Measurements from ENCODE around the gene ELMOD1.
A peak's percentile ranks its signal among the peaks of the same experiment; 100 is the strongest.

ELMOD1 gene

DNA sequence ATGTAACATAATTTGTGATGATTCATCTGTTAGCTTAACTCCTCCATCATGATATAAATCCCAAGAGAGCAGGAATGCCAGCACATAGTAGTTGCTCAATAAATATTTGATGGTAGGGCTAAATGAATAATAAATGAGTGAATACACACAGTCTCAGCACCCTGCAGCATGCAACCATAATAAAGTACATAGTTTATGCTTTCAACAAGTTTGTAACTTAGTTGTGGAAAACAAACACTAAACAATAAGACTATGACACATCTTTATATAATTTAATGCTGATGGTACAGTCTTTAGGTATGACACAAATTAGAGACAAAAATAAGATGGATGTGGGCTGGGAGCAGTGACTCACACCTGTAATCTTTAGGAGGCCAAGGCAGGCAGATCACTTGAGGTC, 29.3 kb upstream of the ELMOD1 start:
- TF ChIP-seq EZH2phosphoT487 (IDR thresholded peaks at IDR 0.05; ENCODE audit: borderline replicate concordance, low read length): no peak
- TF ChIP-seq, protein P1, sequence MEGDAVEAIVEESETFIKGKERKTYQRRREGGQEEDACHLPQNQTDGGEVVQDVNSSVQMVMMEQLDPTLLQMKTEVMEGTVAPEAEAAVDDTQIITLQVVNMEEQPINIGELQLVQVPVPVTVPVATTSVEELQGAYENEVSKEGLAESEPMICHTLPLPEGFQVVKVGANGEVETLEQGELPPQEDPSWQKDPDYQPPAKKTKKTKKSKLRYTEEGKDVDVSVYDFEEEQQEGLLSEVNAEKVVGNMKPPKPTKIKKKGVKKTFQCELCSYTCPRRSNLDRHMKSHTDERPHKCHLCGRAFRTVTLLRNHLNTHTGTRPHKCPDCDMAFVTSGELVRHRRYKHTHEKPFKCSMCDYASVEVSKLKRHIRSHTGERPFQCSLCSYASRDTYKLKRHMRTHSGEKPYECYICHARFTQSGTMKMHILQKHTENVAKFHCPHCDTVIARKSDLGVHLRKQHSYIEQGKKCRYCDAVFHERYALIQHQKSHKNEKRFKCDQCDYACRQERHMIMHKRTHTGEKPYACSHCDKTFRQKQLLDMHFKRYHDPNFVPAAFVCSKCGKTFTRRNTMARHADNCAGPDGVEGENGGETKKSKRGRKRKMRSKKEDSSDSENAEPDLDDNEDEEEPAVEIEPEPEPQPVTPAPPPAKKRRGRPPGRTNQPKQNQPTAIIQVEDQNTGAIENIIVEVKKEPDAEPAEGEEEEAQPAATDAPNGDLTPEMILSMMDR (IDR thresholded peaks at IDR 0.05; ENCODE audit: low read depth, low read length, poor library complexity, severe bottlenecking): no peak
- Histone ChIP-seq H3K36me3 (ENCODE audit: control insufficient read depth, low read length) (peaks cover 28% of the 10 kb centered on the region), H3K27ac (ENCODE audit: low read depth, low read length) (no peak overlapping the region), H3K9me3 (ENCODE audit: control insufficient read depth, insufficient read depth, low read length) (no peaks in the 10 kb centered on the region), H3K4me1 (ENCODE audit: control insufficient read depth, low read length) (peaks cover 32% of the 10 kb centered on the region), H3K79me2 (ENCODE audit: control insufficient read depth, low read length) (peaks cover 52% of the 10 kb centered on the region), H3K4me3 (ENCODE audit: low read length) (no peak overlapping the region), H4K20me1 (ENCODE audit: control insufficient read depth, insufficient read depth, low read depth, low read length) (no peaks in the 10 kb centered on the region), H3F3A (ENCODE audit: control insufficient read depth, insufficient read depth) (peaks cover 10% of the 10 kb centered on the region; the same call in 1 of the 2 replicates), H3K27me3 (ENCODE audit: control insufficient read depth, low read length) (no peaks in the 10 kb centered on the region), H3K4me2 (ENCODE audit: low read length) (no peak overlapping the region), H3K9me2 (replicated peaks; ENCODE audit: control insufficient read depth, low read length) (no peaks in the 10 kb centered on the region)

DNA sequence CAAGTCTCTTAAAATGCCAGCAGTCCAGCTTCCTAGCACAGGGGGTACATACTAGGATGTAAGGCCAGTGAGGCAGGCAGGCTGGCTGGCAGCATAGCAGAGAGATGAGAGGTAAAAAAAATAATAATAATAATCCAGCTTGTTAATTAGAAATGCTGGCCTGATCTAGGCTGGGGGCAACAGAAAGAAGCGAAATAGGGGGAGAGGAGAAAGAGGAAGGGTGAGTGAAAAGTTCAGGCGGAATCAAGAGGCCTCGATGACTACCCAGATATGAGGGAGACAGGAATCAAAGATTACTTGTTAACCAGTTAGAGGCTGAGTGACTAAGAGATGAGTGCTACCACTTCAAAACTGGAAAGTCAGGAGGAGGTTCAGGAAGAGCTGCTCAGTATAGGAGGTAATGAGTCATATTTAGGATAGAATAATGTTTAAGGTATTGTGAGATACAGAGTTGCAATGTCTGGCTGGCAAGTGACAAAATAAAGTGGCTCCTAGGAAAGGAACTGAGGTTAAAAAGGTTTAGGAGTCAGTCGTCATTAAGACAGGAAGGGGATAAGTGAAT, 28.2 kb upstream of the ELMOD1 start:
- Histone ChIP-seq H3K27me3 (ENCODE audit: control insufficient read depth, low read length) (no peaks in the 10 kb centered on the region), H3K36me3 (ENCODE audit: control insufficient read depth, low read length) (peaks cover 27% of the 10 kb centered on the region), H3K9me3 (ENCODE audit: control insufficient read depth, insufficient read depth, low read length) (no peaks in the 10 kb centered on the region), H3F3A (ENCODE audit: control insufficient read depth, insufficient read depth) (peaks cover 17% of the 10 kb centered on the region; the same call in 1 of the 2 replicates), H3K9me2 (replicated peaks; ENCODE audit: control insufficient read depth, low read length) (no peaks in the 10 kb centered on the region), H3K4me3 (ENCODE audit: low read length) (no peak overlapping the region), H3K4me2 (ENCODE audit: low read length) (peak overlapping the region; percentile 96), H4K20me1 (ENCODE audit: control insufficient read depth, insufficient read depth, low read depth, low read length) (no peaks in the 10 kb centered on the region), H3K79me2 (ENCODE audit: control insufficient read depth, low read length) (peaks cover 52% of the 10 kb centered on the region), H3K27ac (ENCODE audit: low read depth, low read length) (no peak overlapping the region), H3K4me1 (ENCODE audit: control insufficient read depth, low read length) (peaks cover 43% of the 10 kb centered on the region)
- TF ChIP-seq, protein P1 (IDR thresholded peaks at IDR 0.05; ENCODE audit: low read depth, low read length, poor library complexity, severe bottlenecking): no peak
- no peak for TF ChIP-seq EZH2phosphoT487 (IDR thresholded peaks at IDR 0.05; ENCODE audit: borderline replicate concordance, low read length)

DNA sequence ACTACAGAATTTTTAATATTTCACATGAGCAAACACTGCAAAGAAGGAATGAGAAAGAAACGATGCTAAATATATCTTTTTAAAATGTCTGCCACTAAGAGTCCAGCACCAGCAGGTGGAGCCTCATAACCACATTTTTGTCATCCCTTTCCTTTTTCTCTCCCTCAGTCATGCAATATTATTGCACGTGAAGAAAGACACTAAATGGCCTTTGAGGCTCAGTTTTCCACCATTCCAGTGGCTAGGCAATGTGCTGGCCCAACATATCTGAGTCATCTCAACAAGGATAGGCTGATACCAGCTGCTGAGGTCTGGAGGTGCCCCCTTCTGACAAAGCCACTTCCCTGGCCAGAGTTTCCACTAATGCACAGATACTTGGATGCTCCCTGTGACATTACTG, 27.2 kb upstream of the ELMOD1 start:
- H3K27me3 ChIP-seq (ENCODE audit: control insufficient read depth, low read length): no peaks in the 10 kb centered on the region
- H3K9me3 ChIP-seq (ENCODE audit: control insufficient read depth, insufficient read depth, low read length): no peaks in the 10 kb centered on the region
- H3K79me2 ChIP-seq (ENCODE audit: control insufficient read depth, low read length): peaks cover 52% of the 10 kb centered on the region
- no peak overlapping the region; the same call in 1 of the 2 replicates for H3K27ac ChIP-seq (ENCODE audit: low read depth, low read length)
- H3K4me2 ChIP-seq (ENCODE audit: low read length): peak overlapping the region; percentile 96
- TF ChIP-seq EZH2phosphoT487 (IDR thresholded peaks at IDR 0.05; ENCODE audit: borderline replicate concordance, low read length): no peak
- TF ChIP-seq, protein P1 (IDR thresholded peaks at IDR 0.05; ENCODE audit: low read depth, low read length, poor library complexity, severe bottlenecking): peak; percentile 76
- H3K9me2 ChIP-seq (replicated peaks; ENCODE audit: control insufficient read depth, low read length): no peaks in the 10 kb centered on the region
- peaks cover 21% of the 10 kb centered on the region for H3K36me3 ChIP-seq (ENCODE audit: control insufficient read depth, low read length)
- H3K4me3 ChIP-seq (ENCODE audit: low read length): peak overlapping the region; percentile 79
- peaks cover 25% of the 10 kb centered on the region for H3F3A ChIP-seq (ENCODE audit: control insufficient read depth, insufficient read depth)
- peaks cover 52% of the 10 kb centered on the region for H3K4me1 ChIP-seq (ENCODE audit: control insufficient read depth, low read length)
- H4K20me1 ChIP-seq (ENCODE audit: control insufficient read depth, insufficient read depth, low read depth, low read length): no peaks in the 10 kb centered on the region

Measured in DOHH2 (cell line).